Ammon's horn (tissue), 1 donor: ENCODE results near the gene RFTN2.
A peak's percentile ranks its signal among the peaks of the same experiment; 100 is the strongest.

ENCODE experiments used
- DNase-seq: peaks from one replicate; pipeline ENCODE4 v3.0.0-alpha.2; 2016; ENCODE audit warnings: low spot score

RFTN2 gene

GRCh38 chr2:197547163-197547900 lies 128.1 kb downstream of the RFTN2 start:
- no peak for DNase-seq

- DNase-seq: peak; percentile 18
Measured at GRCh38 chr2:197543206-197543605, 132.2 kb downstream of the RFTN2 start.

- DNase-seq: no peak
Measured at GRCh38 chr2:197539734-197540133, 135.7 kb downstream of the RFTN2 start.

- no peak for DNase-seq
Measured at GRCh38 chr2:197538412-197538811, 137.0 kb downstream of the RFTN2 start.
